HG02884 (cell line): Measurements from ENCODE around the gene WHRN.

Experiments used
- ATAC-seq: cut with Tn5 transposase; IDR thresholded peaks from one replicate; pipeline ENCODE4 v1.9.1; 2021; ENCODE audit warnings: mild to moderate bottlenecking, moderate library complexity; ENCODE audit not compliant: unreplicated experiment

WHRN gene

DNA sequence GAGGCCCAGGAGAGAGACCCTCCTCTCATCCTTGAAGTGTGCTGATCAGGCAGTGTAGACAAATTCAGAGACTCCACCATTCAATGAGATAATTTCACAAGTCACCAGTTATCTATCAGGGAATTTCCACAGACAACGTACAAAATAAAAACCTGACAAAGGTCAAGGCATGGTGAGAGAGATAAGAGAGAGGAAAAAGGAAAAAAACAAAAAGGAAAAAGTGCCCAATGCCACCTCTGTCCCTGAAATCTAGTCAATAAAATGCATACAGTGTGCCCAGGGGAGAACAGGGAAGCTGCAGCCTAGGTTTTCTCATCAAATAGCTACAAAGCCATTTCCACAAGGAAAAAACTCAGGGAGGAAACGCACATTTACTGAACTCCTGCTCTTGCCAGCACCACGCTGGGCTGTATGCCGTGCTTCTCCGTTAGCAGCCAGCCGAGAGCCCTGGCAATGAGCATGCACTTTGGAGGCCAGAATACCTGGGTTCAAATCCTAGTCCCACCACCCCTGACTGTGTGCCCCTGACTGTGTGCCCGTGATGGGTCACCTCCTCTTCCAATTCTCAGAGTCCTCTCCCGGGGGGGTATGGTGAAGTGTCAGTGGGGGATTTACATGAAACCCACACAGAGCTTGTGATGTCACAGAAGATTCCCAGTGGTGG is 11.6 kb downstream of the WHRN start:
- ATAC-seq: no peak

DNA sequence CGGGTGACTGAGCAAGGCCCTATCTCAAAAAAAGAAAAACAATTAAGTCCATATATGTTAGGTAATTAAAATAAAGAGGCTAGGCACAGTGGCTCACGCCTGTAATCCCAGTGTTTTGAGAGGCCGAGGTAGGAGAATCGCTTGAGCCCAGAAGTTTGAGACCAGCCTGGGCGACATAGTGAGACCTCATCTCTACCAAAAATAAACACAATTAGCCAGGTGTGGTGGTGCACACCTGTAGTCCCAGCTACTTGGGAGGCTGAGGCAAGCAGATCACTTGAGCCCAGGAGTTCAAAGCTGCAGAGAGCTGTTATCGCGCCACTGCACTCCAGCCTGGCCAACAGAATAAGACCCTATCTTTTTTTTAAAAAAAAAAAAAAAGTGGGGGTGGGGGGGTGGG is 12.3 kb downstream of the WHRN start:
- no peak for ATAC-seq

DNA sequence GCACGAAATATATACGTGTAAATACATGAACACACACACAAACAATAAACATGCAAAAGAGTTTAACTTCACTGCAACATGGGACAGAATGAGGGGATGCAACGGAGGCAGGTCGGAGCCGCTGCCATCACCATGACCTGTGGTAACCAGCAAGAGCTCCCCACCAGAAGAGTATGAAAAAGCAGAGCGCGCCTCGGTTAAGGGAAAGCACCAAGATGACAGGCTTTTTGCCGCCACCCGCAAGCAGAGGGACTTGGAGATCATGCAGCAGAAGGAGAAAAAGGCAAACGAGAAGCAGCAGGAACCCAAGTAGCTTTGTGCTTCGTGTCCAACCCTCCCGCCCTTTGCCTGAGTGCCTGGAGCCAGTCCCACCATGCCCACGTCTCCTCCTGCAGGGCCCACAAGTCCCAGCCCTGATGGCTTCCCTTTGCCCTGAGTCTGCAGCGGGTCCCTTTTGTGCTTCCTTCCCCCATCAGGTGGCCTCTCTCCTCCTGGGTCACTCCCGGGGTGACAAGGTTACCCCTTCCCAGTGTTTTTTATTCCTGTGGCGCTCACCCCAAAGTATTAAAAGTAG is 13.8 kb downstream of the WHRN start:
- ATAC-seq: no peak

DNA sequence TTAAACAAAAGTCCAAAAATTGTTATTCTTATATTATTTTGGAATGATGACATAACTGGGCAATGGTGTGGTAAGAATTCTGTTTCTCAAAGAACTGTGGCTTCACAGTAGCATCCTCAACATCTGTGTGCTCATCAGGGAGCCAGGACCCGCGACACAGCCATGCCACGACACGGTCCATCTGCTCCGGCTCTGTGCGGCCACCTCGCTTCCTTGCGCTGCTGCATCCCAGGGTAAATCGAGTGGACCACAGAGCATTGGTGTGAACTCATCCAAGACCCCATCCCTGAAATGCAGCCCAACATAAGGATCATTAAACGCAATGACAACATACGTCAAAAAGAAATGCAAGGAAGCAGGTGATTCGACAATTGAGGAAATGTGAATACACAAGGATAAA is 15.3 kb downstream of the WHRN start:
- ATAC-seq: no peak

DNA sequence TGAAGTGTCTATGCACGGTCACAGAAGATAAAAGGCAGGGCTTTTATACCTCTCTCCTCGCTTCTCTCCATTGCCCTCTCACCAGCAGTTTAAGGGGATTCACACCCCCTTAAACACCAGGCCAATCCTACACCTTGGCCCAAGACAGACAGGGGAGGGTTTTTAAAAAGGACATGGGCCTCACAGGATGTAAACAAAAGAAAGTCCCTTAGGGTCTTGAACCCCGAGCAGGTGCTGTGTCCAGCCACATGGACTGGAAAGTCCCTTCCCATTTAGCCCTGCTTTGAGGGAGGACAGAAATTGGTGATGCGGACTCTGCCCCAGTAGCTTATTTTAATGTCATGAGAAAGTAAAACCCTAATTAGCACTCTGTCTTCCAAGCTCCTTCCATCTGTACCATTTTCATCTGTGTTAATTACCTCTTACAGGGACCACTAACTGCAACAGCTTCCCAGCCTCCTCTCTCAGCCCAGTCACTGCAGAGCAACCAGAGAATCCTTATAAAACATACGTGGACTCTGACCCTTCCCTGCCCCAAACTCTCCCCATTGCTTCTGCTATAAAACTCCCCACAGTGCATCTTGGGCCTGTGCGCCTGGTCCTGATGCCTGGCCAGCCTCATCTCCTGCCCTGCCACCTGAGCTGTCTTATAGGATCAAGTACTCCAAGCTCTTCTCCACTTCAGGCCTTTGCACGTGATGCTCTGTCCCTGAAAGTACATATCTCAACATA is 16.7 kb downstream of the WHRN start:
- ATAC-seq: no peak

DNA sequence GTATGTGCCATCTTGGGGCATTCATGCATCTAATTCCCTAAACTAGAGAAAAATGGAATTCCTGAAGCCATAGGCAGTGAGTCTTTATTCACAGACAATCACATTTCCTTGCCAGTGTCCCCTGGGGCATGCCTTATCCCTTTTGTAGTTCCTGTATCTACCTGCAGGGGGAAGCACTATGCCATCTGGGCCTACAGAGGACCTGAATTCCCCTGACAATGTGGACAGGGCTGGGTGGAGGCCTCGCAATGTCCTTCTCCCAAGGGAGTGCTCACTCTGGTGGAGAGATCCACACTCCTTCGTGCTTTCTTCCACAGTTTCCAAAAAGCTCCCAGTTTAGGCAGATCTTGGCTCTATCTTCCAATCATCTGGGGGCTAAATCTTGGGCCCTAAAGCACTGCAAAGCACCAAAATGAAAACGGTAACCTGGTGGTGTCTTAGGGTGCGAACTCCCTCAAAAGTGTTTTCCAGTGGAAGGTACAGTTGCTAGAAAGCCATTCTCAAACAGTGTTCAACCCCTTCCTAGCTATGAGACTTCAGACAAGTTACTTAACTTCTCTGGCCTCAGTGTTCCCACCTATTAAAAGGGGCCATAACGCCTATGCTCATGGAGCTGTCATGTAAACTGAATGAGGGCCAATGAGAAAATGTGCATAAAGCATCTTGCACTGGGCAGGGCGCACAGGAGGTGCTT is 17.5 kb downstream of the WHRN start:
- ATAC-seq: no peak

DNA sequence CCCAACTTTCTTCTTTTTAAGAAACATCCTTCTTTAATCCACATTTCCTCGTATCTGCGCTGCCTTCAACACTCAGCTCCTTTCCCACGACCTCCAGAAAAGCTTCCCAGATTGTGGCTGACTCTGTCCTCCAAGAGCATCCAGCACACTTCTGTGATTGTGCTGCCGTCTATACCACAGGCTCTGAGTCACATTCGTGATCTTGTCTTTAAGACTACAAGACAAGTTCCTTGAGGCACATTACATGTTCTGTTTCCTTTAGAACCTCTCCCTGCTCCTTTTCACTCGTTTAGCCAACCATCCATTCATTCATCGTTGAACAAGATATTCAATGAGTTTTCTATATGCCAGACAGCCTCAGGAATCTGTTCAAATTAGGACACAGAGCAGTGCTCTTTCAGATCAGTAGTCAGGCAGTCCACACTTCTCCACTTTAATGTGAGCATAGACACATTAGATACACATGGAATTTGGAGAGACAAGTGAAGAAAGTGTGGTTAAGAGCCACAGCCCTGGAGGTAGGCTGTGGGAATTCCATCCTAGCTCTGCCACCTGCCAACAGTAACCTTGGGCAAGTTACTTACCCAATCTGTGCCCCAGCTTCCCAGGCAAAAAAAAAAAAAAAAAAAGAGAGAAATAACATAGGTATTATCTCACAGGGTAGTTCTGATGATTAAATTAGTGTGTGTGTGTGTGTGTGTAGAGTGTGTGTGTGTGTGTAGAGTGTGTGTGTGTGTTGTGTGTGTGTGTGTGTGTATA is 18.9 kb downstream of the WHRN start:
- ATAC-seq: no peak

DNA sequence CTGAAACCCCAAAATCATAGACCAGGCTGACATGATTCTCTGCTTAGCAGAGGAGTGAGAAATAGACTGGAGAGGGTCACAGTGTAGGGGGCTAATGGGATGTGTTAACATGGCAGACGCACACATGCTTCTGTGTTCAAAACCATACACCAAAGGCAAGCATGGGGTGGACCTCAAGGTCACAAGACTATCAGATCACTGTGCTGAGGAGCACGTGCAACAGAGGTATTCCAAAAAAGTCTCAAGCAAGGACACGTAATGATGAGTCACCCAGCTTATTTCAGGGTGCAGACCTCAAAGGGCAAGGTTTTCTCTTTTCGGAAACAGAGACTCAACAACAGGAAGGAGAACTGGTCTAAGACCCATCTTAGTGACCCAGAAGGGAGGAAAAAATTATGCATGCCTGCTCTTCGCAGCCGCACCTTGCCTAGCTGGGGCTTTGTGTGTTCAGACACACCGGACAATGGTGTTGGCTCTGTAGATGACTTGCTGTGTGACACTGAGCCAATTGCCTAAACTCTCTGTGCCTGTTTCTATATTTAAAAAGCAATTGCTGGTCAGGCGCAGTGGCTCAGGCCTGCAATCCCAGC is 20.3 kb downstream of the WHRN start:
- peak; percentile 56 for ATAC-seq

DNA sequence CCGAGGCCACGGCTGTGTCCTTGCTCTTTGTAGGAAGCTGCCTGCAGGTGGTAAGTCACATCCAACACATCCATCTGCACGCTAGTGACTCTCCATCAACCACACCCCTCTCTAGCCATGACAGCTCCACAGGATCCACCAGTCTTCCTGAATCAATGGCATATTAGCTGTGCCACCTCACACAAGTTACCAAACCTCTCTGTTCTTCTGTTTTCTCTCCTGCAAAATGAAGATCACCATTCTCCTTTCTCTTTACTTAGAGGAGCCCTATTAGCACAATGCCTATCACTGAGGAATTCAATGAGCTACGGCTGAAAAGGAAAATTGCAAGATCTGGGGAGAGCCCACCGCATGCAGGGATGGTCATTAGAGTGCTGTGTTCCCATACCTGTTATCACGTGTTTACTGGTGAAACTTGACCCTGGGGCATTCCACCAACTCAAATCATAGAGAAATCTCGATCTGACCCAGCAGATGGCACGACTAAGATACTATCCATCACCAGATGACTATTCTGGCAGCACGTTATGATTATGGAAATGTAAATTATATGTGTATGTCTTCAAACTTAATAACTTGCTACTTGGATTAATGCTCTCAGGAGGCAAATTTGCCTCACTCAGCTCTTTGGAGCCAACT is 20.9 kb downstream of the WHRN start:
- ATAC-seq: no peak

DNA sequence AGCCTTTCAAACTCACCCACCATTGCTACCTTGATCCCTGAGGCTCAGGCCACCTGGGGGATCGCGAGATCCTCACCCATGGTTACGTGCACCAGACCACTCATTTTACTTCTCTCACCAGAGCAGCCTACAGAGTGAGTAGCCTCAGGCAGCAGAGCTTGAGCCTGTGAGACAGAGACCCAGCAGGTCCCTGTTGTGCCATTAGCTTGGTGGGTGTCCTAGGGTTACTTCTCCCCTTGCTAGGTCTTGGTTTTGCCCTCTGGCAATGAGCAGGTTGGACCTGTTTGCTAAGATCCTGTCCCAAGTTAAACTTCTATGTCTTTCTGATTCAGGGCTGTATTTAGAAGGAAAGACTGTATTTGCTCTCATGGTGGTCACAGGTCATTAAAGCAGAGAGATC is 21.8 kb downstream of the WHRN start:
- ATAC-seq: no peak

DNA sequence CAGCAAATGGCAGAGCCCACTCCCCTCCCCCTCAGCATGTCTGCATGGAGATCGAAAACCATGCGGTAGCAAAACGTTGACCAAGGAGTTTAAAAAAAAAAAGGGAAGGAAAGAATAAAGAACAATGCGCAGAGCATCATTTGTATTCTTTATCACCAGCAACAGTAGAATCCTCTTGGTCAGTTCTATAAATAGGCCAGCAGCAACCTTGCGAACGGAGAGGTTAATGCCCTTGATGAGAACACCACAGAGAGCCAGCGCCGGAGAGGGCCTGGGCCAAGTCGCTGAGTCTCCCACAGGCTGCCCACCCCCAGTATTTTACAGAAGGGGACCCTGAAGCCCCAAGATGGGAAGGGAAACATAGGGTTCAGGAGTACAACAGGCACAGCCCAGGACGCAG is 22.7 kb downstream of the WHRN start:
- ATAC-seq: no peak

DNA sequence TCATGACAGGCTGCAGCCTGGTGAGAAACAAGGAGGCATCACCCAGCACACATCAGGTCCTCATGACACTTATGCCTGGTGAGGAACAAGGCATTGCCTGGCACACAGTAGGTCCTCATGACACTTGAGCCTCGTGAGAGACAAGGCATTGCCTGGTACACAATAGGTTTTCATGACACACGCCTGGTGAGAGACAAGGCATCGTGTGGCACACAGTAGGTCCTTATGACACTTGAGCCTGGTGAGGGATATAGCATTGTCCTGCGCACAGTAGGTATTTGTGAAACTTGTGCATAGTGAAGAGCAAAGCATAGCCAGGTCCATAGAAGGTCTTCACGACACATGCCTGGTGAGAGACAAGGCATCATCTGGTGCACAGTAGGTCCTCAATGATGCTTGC is 23.5 kb downstream of the WHRN start:
- ATAC-seq: no peak

DNA sequence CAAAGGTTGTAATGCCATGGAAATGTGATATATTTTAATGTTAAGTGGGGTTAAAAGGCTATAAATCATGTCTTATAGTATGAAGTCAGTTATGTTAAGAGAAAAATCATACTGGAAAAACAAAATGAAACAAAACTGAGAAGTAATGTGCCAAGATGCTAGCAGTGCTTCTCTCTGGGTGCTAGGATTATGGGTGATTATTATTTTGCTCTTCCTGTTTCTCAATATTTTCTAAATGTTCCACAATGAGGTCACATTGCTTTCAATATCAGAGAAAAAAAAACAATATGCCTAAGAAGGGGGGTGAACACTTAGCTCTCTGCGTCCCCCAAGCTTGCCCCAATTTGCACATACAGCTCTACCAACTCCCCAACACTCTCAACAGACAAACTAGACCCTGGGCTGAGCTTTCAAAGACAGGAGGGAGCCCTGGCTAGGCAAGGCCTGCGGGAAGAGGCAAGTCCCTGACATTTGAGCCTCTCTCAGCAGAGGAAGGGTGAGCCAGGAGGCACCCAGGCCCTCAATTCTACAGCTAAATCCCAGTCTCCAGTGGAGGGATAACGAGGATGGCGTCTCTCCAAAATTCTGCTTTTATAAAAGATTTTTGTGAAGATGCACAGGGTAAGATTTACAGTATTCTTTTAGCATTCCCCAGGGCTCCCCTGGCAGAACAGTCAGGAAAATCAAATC is 24.4 kb downstream of the WHRN start:
- ATAC-seq: no peak

DNA sequence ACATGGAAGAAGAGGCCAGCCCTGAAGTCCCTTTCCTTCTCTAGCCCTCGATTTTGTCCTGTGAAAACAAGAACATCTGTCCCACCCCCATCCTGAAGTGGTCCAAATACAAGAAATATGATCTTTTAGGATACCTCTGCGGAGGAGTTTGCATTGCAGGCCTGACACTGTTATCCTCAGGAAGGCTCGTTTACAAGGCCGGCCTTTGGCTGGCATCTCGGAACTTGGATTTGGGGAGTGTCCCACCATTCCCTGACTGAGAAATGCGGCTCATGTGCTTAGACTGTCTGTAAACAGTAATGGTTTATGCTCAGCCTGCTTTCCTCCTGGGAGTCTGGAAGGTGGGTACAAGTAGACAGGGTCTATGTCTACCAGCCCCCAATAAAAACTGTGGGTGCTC is 26.4 kb downstream of the WHRN start:
- ATAC-seq: no peak

DNA sequence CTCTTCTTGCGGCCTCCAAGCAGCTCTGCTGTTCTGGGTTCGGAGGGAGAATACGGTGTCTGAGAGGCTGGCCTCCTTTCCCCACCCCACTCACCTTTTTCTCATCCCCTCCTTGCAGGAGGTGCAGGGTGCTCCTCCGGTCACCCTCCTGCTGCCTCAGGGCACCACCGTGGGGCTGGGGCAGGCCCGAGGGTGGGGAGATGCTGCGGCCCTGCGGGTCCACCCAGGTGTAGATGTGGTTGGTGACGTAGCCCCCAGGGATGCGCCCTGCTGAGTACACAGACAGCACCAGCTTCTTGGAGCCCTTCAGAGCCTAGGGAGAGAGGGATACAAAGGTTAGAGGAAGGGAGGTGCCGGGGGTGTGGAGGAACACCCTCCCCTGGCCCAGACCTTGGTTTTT is 26.8 kb downstream of the WHRN start:
- no peak for ATAC-seq

DNA sequence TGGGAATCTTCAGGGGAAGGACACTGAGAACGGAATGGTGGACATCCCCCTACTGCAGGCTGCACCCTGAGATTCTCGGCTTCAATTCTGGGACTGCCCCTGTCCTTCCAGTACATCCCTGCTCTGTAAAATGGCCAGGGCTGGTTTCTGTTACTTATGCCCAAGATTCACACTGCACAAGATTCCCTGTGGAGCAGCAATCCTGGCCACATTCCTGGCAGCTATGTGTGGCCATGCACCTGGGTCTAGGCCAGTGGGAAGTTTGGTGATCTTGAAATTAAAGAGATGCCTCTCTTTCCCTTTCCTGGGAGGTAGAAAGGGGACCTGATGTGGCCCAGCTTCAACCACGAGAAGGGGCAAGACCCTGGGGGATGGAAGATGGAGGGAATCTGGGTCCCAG is 27.6 kb downstream of the WHRN start:
- ATAC-seq: no peak

DNA sequence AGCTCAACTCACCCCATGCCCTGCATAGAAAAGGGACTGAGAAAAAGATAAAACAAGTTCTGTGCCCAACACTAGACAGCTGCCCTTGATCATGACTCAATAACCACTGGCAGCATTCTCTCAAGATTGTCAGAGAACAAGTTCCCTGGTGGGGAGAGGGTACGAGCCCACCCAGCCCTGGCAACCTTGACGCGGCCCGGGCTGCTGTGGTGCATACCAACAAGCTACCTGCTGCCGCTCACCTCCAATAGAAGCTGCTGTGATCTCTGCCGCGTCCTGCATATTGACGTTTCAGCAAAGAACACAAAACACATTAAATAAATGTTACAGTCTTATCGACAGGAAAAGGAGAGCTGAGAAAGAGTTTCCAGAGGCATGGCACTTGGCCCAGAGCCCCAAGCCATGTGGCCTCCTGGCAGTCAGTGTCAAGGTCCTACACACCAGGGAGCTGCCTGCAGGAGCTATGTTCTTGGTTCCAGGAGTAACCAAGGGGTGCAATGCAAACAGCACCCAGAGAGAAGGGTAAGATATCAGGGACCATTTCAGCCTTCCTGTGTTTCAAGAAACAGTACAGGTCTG is 28.3 kb downstream of the WHRN start:
- no peak for ATAC-seq

DNA sequence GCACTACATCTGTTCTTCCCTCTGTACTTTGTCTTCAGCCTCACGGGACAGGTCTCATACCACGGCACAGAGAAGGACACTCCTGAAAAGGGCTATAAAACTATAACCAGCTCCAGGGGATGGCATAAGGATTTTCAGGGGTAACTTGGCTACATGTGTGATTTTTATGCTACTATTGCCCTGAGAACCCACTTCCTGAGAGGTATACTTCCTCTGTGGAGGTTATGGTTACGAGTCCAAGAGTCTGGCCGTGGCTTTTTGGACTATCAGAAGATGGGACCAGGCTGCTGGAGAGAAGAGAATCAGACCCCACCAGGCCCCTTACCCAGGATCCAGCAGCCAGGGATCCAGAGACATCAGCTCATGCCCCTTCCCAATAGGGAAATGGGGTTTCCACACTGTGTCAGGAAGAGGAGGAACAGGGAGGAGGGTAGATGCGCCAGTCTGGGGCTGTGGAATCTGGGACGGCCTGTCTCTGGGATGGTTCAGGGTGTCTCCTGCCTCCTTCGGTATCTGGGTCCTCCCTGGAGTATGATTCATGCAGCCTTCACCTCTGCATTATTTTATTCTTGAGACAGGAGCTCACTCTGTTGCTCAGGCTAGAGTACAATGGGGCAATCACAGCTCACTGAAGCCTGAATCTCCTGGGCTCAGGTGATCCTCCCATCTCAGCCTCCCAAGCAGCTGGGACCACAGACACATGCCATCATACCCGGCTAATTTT is 29.7 kb downstream of the WHRN start:
- no peak for ATAC-seq

DNA sequence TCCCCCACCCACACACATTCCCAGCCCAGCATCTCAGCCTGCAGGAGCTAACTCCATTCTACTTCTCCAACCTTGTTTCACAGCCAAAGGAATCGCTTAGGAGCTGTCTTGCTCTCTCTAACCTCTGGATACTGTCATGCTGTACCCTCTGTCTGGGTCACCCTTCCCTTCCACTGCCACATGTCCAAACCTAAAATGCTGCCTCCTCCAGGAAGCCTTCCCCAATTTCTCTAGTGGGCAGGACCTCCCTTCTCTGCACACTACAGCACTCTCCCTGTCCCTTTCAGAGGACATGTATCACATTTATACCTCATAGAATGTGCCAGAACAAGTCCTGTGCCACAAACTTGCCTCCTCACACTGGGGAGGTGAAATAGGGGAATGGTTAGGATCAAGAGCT is 30.8 kb downstream of the WHRN start:
- ATAC-seq: no peak
